Right lobe of liver (tissue), 6 donors: Measurements from ENCODE around the gene MFAP2. TPM values are rescaled to one million over a fixed set of nuclear protein-coding genes. Genes with fewer than 3 reads are reported as not detected.

Experiments used
- ATAC-seq, 4 donors: fragments of 200-7000 bp; cut with Tn5 transposase; one replicate each; pipeline ENCODE4 v1.9.1; 2020; ENCODE audit warnings: mild to moderate bottlenecking in 4 of 4, moderate library complexity in 4 of 4
- DNase-seq, 3 donors: peaks; one replicate each; pipeline ENCODE4 v3.0.0-alpha.2; 2020
- H3K27ac ChIP-seq, 3 donors: fragments of 200-600 bp; one replicate each; pipeline ENCODE4 v1.8.0; 2022
- H3K27me3 ChIP-seq, 2 donors: fragments of 200-600 bp; one replicate each; pipeline ENCODE4 v1.8.0; 2022
- H3K36me3 ChIP-seq, 4 donors: fragments of 200-600 bp; sonication (generic) in 1 of 4; one replicate each; pipeline versions ENCODE4 v1.5.1 to v1.8.0; 2017 to 2022; ENCODE audit warnings: control low read depth in 1 of 4
- H3K4me1 ChIP-seq, 4 donors: fragments of 200-600 bp; sonication (generic) in 1 of 4; one replicate each; pipeline versions ENCODE4 v1.5.1 to v1.8.0; 2017 to 2022; ENCODE audit warnings: control low read depth in 1 of 4
- H3K4me3 ChIP-seq, 3 donors: fragments of 200-600 bp; one replicate each; pipeline ENCODE4 v1.8.0; 2022
- H3K9me3 ChIP-seq, 4 donors: fragments of 200-600 bp; sonication (generic) in 1 of 4; one replicate each; pipeline versions ENCODE4 v1.5.1 to v1.8.0; 2017 to 2022; ENCODE audit warnings: control low read depth in 1 of 4
- POLR2A ChIP-seq: fragments of 450-650 bp; IDR thresholded peaks from one replicate; pipeline ENCODE4 v1.6.1; 2017; ENCODE audit warnings: antibody characterized with exemption, mild to moderate bottlenecking
- WGBS: methylation state at CpG from one replicate; pipeline ENCODE4 v1.1.6; 2018; ENCODE audit warnings: low coverage, low lambda C conversion rate; ENCODE audit not compliant: insufficient coverage; ENCODE audit errors: missing lambda C conversion rate; 5-methylcytosine and 5-hydroxymethylcytosine counted together
- intact Hi-C, 2 donors: fragments of 100-400 bp; cut with DNase I; formaldehyde crosslinking; loops; one replicate each; pipeline versions ENCODE4 v1.11.2 to v1.14.1; 2022
- total RNA-seq, 6 experiments: library from RNA; depleted of rRNA in 2 of 6; stranded (reverse); fragments of >200 nt in 2 of 6; fragmentation: NEBNext Ultra II Directional in 3 of 6; extraction: Animal tissue kit (Norgen Biotek cat#: 25700) in 3 of 6; gene quantifications; one replicate each; pipeline versions ENCODE4 v1.1.0 to v1.2.4, GENCODE V29; 2016 to 2023
- TF ChIP-seq, protein P1 (sequence below), 4 donors: fragments of 200-600 bp in 3 of 4; fragments of 450-650 bp in 1 of 4; IDR thresholded peaks; one replicate each; pipeline versions ENCODE4 v1.5.1 to v1.8.0; 2016 to 2022; ENCODE audit warnings: antibody characterized with exemption in 4 of 4, mild to moderate bottlenecking in 2 of 4
- donor health status: DM: no; HTN: yes; CAD: no.
- donor health status: DM: no; HTN: no; CAD: no.
- donor health status: DM: no; HTN: no; CAD: no.
- donor health status: DM: no; HTN: yes; CAD: no.
- donor health status: DM: no; HTN: yes; CAD: no.

The MFAP2 gene
- total RNA-seq, 6 experiments from 2014 or later, result 0.35 to 1.3 (median 1.2) TPM; not detected in 3

- no peaks in the 10 kb centered on the region for H3K9me3 ChIP-seq
- no peak overlapping the region for H3K4me3 ChIP-seq
- H3K27me3 ChIP-seq, result no peaks in the 10 kb centered on the region
- H3K4me1 ChIP-seq, result no peaks in the 10 kb centered on the region
- peak in 2 of 4 donors; percentile 5 to 55 for ATAC-seq
- intact Hi-C loops, result no loop called here
- TF ChIP-seq POLR2A, result no peak
- TF ChIP-seq, protein P1, sequence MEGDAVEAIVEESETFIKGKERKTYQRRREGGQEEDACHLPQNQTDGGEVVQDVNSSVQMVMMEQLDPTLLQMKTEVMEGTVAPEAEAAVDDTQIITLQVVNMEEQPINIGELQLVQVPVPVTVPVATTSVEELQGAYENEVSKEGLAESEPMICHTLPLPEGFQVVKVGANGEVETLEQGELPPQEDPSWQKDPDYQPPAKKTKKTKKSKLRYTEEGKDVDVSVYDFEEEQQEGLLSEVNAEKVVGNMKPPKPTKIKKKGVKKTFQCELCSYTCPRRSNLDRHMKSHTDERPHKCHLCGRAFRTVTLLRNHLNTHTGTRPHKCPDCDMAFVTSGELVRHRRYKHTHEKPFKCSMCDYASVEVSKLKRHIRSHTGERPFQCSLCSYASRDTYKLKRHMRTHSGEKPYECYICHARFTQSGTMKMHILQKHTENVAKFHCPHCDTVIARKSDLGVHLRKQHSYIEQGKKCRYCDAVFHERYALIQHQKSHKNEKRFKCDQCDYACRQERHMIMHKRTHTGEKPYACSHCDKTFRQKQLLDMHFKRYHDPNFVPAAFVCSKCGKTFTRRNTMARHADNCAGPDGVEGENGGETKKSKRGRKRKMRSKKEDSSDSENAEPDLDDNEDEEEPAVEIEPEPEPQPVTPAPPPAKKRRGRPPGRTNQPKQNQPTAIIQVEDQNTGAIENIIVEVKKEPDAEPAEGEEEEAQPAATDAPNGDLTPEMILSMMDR (IDR thresholded peaks at IDR 0.05), result no peak
- DNase-seq, result no peak
- H3K27ac ChIP-seq, result no peak overlapping the region
- H3K36me3 ChIP-seq, result peaks cover 0 to 2% (median 0%) of the 10 kb centered on the region in 4 donors
- WGBS, result 40% methylated on average over 2 of the region's 7 CpGs
Observed at GRCh38 chr1:16984717-16985116, 4.3 kb upstream of the MFAP2 start.

GRCh38 chr1:16983649-16984048 lies 3.2 kb upstream of the MFAP2 start:
- intact Hi-C loops, result no loop called here
- no CpG with 5 or more reads among the region's 4 CpGs for WGBS
- Histone ChIP-seq H3K27me3 (no peaks in the 10 kb centered on the region), H3K36me3 (peaks cover 0 to 2% (median 0%) of the 10 kb centered on the region in 4 donors), H3K27ac (no peak overlapping the region), H3K4me3 (no peak overlapping the region), H3K4me1 (no peaks in the 10 kb centered on the region), H3K9me3 (no peaks in the 10 kb centered on the region)
- DNase-seq, result no peak
- ATAC-seq, result no peak
- TF ChIP-seq, protein P1 (IDR thresholded peaks at IDR 0.05), result no peak
- TF ChIP-seq POLR2A, result no peak

GRCh38 chr1:16982902-16983301 lies 2.5 kb upstream of the MFAP2 start:
- Histone ChIP-seq H3K36me3 (peaks cover 0 to 2% (median 0%) of the 10 kb centered on the region in 4 donors), H3K4me1 (no peaks in the 10 kb centered on the region), H3K9me3 (no peaks in the 10 kb centered on the region), H3K27ac (no peak overlapping the region), H3K4me3 (no peak overlapping the region), H3K27me3 (no peaks in the 10 kb centered on the region)
- intact Hi-C loops, result no loop called here
- no peak for ATAC-seq
- TF ChIP-seq, protein P1 (IDR thresholded peaks at IDR 0.05), result no peak
- no peak for TF ChIP-seq POLR2A
- no peak for DNase-seq
- 74% methylated on average over 11 of the region's 11 CpGs for WGBS

- no peaks in the 10 kb centered on the region for H3K9me3 ChIP-seq
- TF ChIP-seq, protein P1 (IDR thresholded peaks at IDR 0.05), result no peak
- TF ChIP-seq POLR2A, result no peak
- H3K4me1 ChIP-seq, result no peaks in the 10 kb centered on the region
- no peaks in the 10 kb centered on the region for H3K27me3 ChIP-seq
- DNase-seq, result no peak
- 83% methylated on average over 9 of the region's 10 CpGs for WGBS
- no peak overlapping the region for H3K27ac ChIP-seq
- peaks cover 0 to 1% (median 0%) of the 10 kb centered on the region in 4 donors for H3K36me3 ChIP-seq
- no peak overlapping the region for H3K4me3 ChIP-seq
- ATAC-seq, result no peak
- intact Hi-C loops, result no loop called here
Observed at GRCh38 chr1:16981269-16981849, 939 bp upstream of the MFAP2 start.
